Activated T-cell treated with anti-CD3 and anti-CD28 coated beads, Interleukin-2, amount 50 U/mL, for 24 hours (primary cell): Measurements from ENCODE around the gene KANSL3.
"Not testable (repeated sequence)": the region's sequence is repeated elsewhere in the genome, so short reads cannot be mapped to it uniquely, and the experiment has no call there.

Experiments
- DNase-seq: peaks from one replicate; pipeline ENCODE4 v3.0.0-alpha.2; 2020
- H3K27ac Mint-ChIP-seq: 2 replicates; pipeline ENCODE4 v1.8.0; 2020; ENCODE audit warnings: mild to moderate bottlenecking, mixed read lengths
- H3K27me3 Mint-ChIP-seq: 2 replicates; pipeline ENCODE4 v1.8.0; 2020; ENCODE audit warnings: mixed read lengths
- H3K36me3 Mint-ChIP-seq: 2 replicates; pipeline ENCODE4 v1.8.0; 2020; ENCODE audit warnings: low read depth, mixed read lengths
- H3K4me1 Mint-ChIP-seq: 2 replicates; pipeline ENCODE4 v1.8.0; 2020; ENCODE audit warnings: low read depth, mixed read lengths
- H3K4me3 Mint-ChIP-seq: 2 replicates; pipeline ENCODE4 v1.8.0; 2020; ENCODE audit warnings: mild to moderate bottlenecking, moderate library complexity, mixed read lengths
- H3K9me3 Mint-ChIP-seq: 2 replicates; pipeline ENCODE4 v1.8.0; 2020; ENCODE audit warnings: mixed read lengths

Gene KANSL3

DNA sequence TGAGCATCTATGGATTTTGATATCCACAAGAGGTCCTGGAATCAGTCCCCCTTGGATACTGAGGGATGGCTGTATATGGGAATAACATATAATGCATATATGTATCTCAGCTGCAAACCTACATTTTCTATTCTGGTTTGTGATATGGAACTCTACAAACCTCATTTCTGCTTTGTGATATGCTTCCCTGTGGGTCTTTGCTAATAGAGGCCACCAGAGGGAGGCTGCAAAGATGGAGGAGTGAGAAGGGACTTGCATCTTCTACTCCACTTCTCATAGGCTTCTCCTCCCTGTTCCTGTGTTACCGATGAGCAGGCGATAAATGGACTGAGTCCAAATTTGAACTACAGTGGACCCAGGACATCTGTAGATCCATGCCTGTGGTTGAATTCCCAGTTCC, 63.7 kb downstream of the KANSL3 start:
- H3K4me3 Mint-ChIP-seq = no peak overlapping the region
- H3K36me3 Mint-ChIP-seq = no peaks in the 10 kb centered on the region
- no peaks in the 10 kb centered on the region for H3K9me3 Mint-ChIP-seq
- no peaks in the 10 kb centered on the region for H3K4me1 Mint-ChIP-seq
- no peak overlapping the region for H3K27ac Mint-ChIP-seq
- no peak for DNase-seq
- no peaks in the 10 kb centered on the region for H3K27me3 Mint-ChIP-seq

DNA sequence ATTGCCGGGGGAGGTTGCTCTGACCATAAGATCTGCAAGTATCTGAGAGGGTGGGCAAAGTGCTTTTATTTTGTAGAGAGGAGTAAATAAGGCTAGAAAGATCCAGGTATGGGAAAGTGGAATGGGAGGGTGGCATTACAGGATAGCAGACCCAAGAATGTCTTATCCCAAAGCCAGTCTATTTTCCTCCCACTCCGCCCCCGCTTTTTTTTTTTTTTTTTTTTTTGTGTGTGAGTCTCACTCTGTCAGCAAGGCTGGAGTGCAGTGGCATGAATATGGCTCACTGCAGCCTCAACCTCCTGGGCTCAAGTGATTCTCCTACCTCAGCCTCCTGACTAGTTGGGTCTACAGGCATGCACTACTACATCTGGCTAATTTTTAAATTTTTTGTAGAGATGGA, 70.0 kb downstream of the KANSL3 start:
- Mint-ChIP-seq H3K4me1 (no peaks in the 10 kb centered on the region), H3K9me3 (no peaks in the 10 kb centered on the region), H3K27ac (no peak overlapping the region), H3K4me3 (no peak overlapping the region), H3K27me3 (no peaks in the 10 kb centered on the region), H3K36me3 (no peaks in the 10 kb centered on the region)
- DNase-seq = no peak

DNA sequence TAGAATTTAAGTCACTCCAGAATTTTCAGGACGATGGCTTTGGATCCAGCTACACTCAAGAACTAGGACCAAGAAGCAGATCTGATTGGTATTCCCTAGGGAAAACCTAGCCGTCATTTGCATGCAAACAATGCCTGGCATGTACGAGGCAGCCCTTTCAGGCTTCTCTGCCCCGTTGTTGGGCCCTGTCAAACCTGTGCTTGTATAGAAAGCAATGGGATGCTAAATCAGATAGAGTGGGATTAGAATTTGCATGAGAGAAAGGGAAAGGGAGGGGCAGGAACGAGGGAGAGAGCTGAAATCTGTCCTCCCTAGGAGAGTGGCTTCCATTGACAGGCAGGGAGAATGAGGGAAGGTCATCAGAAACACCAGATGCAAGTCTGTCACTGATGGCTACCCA, 73.0 kb downstream of the KANSL3 start:
- no peaks in the 10 kb centered on the region for H3K4me1 Mint-ChIP-seq
- no peaks in the 10 kb centered on the region for H3K9me3 Mint-ChIP-seq
- no peaks in the 10 kb centered on the region for H3K36me3 Mint-ChIP-seq
- no peak overlapping the region for H3K27ac Mint-ChIP-seq
- no peaks in the 10 kb centered on the region for H3K27me3 Mint-ChIP-seq
- DNase-seq = no peak
- H3K4me3 Mint-ChIP-seq = no peak overlapping the region

DNA sequence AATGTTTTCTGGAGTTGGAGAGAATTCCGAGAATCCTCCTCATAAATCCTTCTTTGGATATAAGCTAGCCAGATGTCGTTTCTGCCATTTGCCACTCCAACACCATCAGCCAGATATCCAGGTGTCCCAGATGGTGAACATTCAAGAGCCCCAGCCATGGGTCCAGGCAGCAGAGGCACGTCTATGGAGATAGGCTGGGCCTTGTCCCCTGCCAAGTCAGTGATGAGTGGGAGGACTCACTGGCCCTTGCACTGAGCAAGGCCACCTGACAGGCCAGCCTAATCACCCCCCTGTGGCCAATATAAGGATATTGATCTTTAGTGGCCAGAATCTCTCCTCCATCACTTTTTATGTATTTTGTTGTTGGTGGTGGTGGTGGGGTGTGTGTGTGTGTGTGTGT, 73.5 kb downstream of the KANSL3 start:
- Mint-ChIP-seq H3K4me3 (no peak overlapping the region), H3K9me3 (no peaks in the 10 kb centered on the region), H3K27me3 (no peaks in the 10 kb centered on the region), H3K4me1 (no peaks in the 10 kb centered on the region), H3K36me3 (no peaks in the 10 kb centered on the region), H3K27ac (no peak overlapping the region)
- DNase-seq = no peak

DNA sequence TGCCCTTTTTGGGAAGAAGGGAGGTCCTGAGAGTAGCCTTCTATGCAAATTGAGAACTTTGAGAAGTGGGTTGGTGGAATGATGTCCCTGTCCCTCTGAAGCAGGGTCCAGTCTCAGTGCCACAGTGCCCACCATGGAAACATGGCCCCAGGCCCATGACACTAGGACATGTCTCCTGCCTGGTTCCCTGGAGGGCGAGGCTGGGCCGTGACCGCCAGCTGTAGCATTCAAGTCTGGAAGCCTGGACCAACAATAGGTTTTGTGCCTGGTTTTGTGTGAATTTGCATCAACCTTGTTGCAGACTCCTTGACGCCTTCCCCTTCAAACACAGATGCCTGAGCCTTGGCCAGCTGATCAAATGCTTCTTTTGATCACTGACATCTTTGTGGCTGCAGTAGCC, 74.1 kb downstream of the KANSL3 start:
- Mint-ChIP-seq H3K27ac (no peak overlapping the region), H3K27me3 (no peaks in the 10 kb centered on the region)

DNA sequence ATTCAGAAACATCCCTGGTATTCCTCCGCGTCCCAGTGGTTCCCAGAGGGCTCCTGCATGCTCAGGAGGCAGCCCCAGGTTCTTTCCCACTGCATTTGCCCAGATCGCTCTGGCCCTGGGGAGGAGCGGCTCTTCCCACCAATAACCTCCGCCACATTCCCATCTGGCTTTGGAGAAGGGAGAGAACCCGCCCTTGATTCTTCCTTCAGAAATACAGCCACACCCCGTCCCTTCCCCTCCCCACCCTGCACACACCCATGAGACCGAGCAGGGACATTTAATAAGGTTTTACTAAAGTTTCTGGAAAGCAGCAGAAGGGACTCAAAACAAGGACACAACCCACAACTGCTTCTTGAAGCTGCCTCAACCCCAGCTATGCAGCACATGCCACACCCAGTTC, 79.6 kb downstream of the KANSL3 start:
- H3K4me1 Mint-ChIP-seq = peaks cover 37% of the 10 kb centered on the region
- DNase-seq = no peak
- peak overlapping the region; percentile 19 for H3K27ac Mint-ChIP-seq
- peaks cover 2% of the 10 kb centered on the region for H3K36me3 Mint-ChIP-seq
- no peaks in the 10 kb centered on the region for H3K27me3 Mint-ChIP-seq
- H3K9me3 Mint-ChIP-seq = peaks cover 4% of the 10 kb centered on the region
- H3K4me3 Mint-ChIP-seq = no peak overlapping the region

More for the DNA sequence above, 74.1 kb downstream of the KANSL3 start:
- H3K9me3 Mint-ChIP-seq = no peaks in the 10 kb centered on the region
- DNase-seq = no peak
- H3K36me3 Mint-ChIP-seq = no peaks in the 10 kb centered on the region
- H3K4me1 Mint-ChIP-seq = no peaks in the 10 kb centered on the region
- no peak overlapping the region for H3K4me3 Mint-ChIP-seq

DNA sequence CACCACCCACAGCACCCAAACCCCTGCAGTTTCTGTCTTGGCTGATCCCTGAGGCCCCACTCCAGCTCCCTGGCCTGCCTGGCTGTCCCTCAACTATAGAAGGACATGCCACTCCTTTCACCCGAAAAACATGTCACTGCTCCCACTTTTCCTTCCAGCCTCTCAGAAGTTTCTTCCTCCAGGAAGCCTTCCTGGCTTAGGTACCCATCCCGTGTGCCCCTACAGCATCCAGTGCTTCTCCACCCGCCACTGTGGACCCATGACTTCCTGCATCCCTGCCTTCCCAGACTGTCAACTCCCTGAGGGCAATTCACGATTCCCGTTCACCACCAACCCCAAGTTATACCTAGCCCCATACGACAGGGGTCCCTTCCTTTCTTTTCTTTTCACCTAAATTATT, 80.1 kb downstream of the KANSL3 start:
- Mint-ChIP-seq H3K4me1 (peaks cover 41% of the 10 kb centered on the region), H3K27ac (peak overlapping the region; percentile 12)

DNA sequence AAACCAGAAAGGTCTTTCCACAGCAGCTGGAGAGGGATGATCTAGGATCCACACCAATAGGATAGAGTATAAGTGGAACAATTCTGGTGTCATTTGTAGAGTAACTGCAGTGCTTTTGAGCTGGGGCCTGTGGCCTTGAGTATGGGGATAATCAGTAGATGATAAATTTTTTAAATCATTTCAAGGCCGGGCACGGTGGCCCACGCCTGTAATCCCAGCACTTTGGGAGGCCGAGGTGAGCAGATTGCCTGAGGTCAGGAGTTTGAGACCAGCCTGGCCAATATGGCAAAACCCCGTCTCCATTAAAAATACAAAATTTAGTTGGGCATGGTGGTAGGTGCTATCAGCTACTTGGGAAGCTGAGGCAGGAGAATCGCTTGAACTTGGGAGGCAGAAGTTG, 80.7 kb downstream of the KANSL3 start:
- Mint-ChIP-seq H3K4me1 (peaks cover 45% of the 10 kb centered on the region), H3K27ac (peak overlapping the region; percentile 84), H3K36me3 (peaks cover 12% of the 10 kb centered on the region)
- not testable (repeated sequence) for H3K27me3 Mint-ChIP-seq, H3K4me3 Mint-ChIP-seq, H3K9me3 Mint-ChIP-seq, DNase-seq

More for the DNA sequence above, 80.1 kb downstream of the KANSL3 start:
- Mint-ChIP-seq H3K9me3 (peaks cover 4% of the 10 kb centered on the region), H3K36me3 (peaks cover 6% of the 10 kb centered on the region), H3K4me3 (no peak overlapping the region), H3K27me3 (no peaks in the 10 kb centered on the region)
- DNase-seq = no peak

DNA sequence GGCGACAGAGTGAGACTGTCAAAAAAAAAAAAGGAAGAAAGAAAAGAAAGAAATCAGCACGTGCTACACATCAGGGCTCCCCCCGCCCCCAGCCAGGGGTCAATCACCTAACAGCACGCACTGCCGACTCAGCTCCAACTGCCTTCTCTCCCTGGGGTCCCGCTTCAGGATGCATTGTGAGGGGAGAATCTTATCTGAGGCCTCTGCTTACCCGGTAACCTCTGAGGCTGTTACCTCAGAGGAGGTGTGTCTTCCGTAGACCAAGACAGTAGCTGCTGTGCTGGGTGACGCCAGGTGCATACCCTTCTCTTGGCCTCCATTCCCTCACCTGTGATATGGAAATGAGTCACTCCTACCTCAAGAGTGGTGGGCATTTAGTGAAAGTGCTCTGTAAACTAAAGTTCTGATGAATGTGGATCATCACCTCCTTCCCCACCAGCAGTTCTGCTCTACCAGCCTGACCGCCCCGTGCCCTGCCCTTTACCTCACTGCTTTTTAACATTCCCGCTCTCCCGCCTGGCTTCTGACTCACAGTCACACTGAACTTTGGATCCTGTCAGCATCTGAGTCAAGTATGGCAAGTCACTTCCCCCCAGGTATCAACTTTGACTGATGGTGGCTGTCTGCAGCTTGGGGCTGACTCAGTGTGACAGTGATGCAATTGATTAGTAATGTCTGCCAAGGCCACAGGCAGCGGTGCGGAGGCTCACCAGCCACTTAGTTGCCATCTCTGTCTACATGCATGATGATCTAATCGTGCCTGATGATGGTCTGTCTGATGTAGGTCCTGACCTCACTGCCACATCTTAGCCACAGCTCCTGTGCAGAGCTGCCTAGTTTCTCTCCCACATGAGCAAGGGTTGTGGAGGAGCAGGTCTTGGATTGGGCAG, 81.4 kb downstream of the KANSL3 start:
- H3K27me3 Mint-ChIP-seq = no peaks in the 10 kb centered on the region
- DNase-seq = peak; percentile 72
- no peak overlapping the region for H3K4me3 Mint-ChIP-seq
- H3K9me3 Mint-ChIP-seq = peaks cover 4% of the 10 kb centered on the region
- H3K4me1 Mint-ChIP-seq = peaks cover 49% of the 10 kb centered on the region
- peak overlapping the region; percentile 84 for H3K27ac Mint-ChIP-seq
- H3K36me3 Mint-ChIP-seq = peaks cover 19% of the 10 kb centered on the region

DNA sequence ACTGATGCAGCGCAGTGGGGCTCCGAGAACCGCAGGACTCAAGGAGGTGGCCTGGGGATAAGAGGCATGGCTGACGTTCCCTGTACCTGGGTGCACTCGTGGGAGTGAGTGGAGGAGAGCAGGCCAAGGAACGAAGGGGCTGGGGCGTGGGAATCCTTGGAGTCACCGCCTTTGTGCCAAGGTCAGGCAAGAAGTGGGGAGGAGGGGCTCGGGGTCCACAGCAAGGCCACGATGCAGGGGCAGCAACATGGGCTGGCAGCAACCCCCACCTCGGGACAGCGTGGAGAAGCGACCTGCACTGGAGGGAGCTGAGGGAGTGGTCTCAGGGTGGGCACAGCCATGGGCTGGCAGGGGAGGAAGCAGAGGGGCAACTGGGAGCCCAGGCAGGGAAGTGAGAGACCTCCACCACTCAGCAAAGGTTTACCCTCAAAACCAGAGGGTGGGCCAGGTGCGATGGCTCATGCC, 82.9 kb downstream of the KANSL3 start:
- no peak overlapping the region for H3K4me3 Mint-ChIP-seq
- peaks cover 49% of the 10 kb centered on the region for H3K4me1 Mint-ChIP-seq
- peaks cover 33% of the 10 kb centered on the region for H3K36me3 Mint-ChIP-seq
- no peaks in the 10 kb centered on the region for H3K27me3 Mint-ChIP-seq
- H3K9me3 Mint-ChIP-seq = peaks cover 4% of the 10 kb centered on the region
- peak overlapping the region; percentile 79 for H3K27ac Mint-ChIP-seq
- DNase-seq = no peak

DNA sequence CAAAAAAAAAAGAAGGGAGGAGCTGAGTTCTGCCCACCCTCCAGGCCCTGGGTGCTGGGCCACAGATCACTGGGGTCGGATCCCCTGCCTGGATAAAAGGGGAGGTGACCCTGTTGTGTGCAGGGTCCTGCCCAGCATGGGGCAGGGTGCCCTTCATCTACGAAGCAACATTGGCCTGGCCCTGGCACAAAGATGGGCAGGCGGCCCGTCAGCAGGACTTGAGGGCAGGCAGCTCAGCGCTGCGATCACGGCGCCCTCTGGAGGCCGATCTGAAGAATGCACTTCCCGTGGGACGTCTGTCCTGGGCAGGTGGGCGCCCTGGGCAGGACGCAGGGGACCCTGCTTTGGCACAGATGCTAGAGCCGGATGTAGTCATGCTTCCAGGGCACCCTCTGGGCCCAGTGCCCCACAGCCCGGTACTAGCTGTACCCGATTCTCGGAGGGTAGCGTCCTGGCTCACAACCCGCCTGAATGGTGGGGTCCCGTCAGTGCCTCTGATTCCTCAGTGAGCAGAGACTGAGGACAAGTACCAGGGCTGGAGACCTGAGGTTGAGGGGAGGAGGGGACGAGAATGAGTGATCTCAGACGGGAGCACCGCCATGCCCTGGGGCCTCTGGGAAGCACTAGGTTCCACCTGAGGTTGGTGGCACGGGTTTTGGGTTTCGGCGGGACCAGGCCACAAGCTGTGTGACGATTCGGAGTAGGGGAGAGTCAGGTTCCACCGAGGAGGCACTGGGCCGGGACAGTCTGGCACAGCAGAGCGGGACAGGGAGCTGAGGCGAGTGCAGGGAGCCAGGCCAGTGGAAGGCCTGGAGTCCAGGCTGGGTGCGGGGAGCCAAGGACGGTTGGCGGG, 83.6 kb downstream of the KANSL3 start:
- Mint-ChIP-seq H3K36me3 (peaks cover 37% of the 10 kb centered on the region), H3K4me1 (peaks cover 50% of the 10 kb centered on the region), H3K4me3 (no peak overlapping the region), H3K9me3 (peaks cover 4% of the 10 kb centered on the region), H3K27ac (peak overlapping the region; percentile 79), H3K27me3 (no peaks in the 10 kb centered on the region)
- DNase-seq = peak; percentile 83

DNA sequence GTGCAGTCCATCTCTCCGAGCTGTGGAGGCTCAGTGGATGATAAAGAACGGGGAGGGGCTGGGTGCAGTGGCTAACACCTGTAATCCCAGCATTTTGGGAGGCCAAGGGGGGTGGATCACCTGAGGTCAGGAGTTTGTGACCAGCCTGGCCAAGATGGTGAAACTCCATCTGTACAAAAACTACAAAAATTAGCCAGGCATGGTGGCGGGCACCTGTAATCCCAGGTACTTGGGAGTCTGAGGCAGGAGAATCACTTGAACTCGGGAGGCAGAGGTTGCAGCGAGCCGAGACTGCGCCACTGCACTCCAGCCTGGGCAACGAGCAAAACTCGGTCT, 84.2 kb downstream of the KANSL3 start:
- not testable (repeated sequence) for H3K27me3 Mint-ChIP-seq, H3K4me3 Mint-ChIP-seq, H3K9me3 Mint-ChIP-seq, DNase-seq
- Mint-ChIP-seq H3K27ac (peak overlapping the region; percentile 79), H3K36me3 (peaks cover 43% of the 10 kb centered on the region), H3K4me1 (peaks cover 50% of the 10 kb centered on the region)

DNA sequence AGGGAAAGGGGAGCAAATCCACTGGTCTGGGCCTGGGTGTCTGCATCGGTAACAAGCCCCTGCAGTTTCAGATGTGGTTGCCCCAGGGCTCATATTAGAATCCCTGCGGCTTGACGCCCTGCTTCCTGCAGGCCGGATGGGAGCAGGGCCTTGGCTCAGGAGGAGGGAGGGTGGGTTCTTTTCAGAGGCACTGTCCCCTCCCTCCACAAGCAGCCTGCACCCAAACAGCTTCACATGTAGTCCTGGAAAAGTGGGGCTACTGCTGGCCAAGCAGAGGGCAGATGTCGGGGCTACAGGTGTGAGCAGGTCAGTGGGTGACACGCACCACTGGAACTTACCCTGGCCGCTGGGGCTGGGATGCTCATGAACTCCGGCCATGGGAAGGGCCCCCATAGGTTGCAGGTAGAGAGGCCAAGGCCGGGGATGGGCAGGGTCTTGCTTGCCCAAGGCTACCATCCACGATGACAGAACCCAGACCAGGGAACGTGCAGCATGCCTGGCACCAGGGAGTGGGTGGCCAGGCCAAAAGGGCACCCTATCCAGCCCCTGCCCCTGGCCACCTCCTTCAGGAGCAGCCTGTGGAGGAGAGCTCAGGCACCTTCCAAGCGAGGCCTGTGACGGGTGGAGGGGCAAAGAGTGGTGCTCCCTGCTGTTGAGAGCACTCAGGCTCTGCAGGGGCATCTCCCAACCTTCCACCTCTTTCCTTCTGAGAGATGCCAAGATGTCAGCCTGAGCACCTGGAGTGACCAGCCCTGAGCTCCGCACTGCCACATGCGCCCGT, 84.7 kb downstream of the KANSL3 start:
- peaks cover 48% of the 10 kb centered on the region for H3K36me3 Mint-ChIP-seq
- no peaks in the 10 kb centered on the region for H3K27me3 Mint-ChIP-seq
- H3K4me1 Mint-ChIP-seq = peaks cover 50% of the 10 kb centered on the region
- H3K4me3 Mint-ChIP-seq = no peak overlapping the region
- peak; percentile 53 for DNase-seq
- peaks cover 4% of the 10 kb centered on the region for H3K9me3 Mint-ChIP-seq
- peak overlapping the region; percentile 79 for H3K27ac Mint-ChIP-seq
